Measurements from ENCODE around the gene AGBL1. TPM values are rescaled to one million over a fixed set of nuclear protein-coding genes. Genes with fewer than 3 reads are reported as not detected.

Gene AGBL1
- total RNA-seq, 1 experiment from 2014 or later: not detected

GRCh38 chr15:86392296-86392695, 312.6 kb downstream of the AGBL1 start:
- no peaks in the 10 kb centered on the region for H3K27me3 ChIP-seq (ENCODE audit: insufficient read depth, low read length)
- no peaks in the 10 kb centered on the region for H3K9me3 ChIP-seq (ENCODE audit: control insufficient read depth, low read depth, low read length)
- Mint-ChIP-seq H3K9me3 (no peaks in the 10 kb centered on the region; a peak in 1 of 5 replicates), H3K27ac (no peak overlapping the region), H3K4me1 (no peaks in the 10 kb centered on the region), H3K4me3 (no peak overlapping the region), H3K36me3 (ENCODE audit: insufficient read depth in 1 of 3, low read depth in 3 of 3) (no peaks in the 10 kb centered on the region), H3K27me3 (ENCODE audit: low read depth) (no peaks in the 10 kb centered on the region)
- no peak overlapping the region for H2BK12ac ChIP-seq (ENCODE audit: insufficient read length, low read depth, low read length)
- H4K91ac ChIP-seq (ENCODE audit: insufficient read length, low read depth, low read length): no peak overlapping the region
- H3K4me2 ChIP-seq (ENCODE audit: insufficient read depth, insufficient read length, low read length): no peak overlapping the region
- H3K27ac ChIP-seq (ENCODE audit: insufficient read length, low read depth, low read length): no peak overlapping the region
- no peak overlapping the region for H4K5ac ChIP-seq (ENCODE audit: insufficient read length, low read depth, low read length)
- no peaks in the 10 kb centered on the region for H4K20me1 ChIP-seq (ENCODE audit: control insufficient read depth, insufficient read depth, insufficient read length)
- TF ChIP-seq, protein P1, sequence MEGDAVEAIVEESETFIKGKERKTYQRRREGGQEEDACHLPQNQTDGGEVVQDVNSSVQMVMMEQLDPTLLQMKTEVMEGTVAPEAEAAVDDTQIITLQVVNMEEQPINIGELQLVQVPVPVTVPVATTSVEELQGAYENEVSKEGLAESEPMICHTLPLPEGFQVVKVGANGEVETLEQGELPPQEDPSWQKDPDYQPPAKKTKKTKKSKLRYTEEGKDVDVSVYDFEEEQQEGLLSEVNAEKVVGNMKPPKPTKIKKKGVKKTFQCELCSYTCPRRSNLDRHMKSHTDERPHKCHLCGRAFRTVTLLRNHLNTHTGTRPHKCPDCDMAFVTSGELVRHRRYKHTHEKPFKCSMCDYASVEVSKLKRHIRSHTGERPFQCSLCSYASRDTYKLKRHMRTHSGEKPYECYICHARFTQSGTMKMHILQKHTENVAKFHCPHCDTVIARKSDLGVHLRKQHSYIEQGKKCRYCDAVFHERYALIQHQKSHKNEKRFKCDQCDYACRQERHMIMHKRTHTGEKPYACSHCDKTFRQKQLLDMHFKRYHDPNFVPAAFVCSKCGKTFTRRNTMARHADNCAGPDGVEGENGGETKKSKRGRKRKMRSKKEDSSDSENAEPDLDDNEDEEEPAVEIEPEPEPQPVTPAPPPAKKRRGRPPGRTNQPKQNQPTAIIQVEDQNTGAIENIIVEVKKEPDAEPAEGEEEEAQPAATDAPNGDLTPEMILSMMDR (conservative IDR thresholded peaks at IDR 0.05): no peak
- no peak overlapping the region for H3K9ac ChIP-seq (ENCODE audit: extremely low read depth, insufficient read length, low read length)
- no peaks in the 10 kb centered on the region for H3K4me1 ChIP-seq (ENCODE audit: insufficient read depth, low read length)
- no CpG with 5 or more reads among the region's 1 CpG for WGBS (ENCODE audit: extremely low coverage, insufficient read length, low lambda C conversion rate)
- H2BK20ac ChIP-seq (ENCODE audit: low read depth, low read length, poor library complexity, severe bottlenecking): no peak overlapping the region
- H3K56ac ChIP-seq (ENCODE audit: insufficient read length, low read depth, low read length): no peak overlapping the region
- no peak overlapping the region for H3K18ac ChIP-seq (ENCODE audit: insufficient read length, low read depth, low read length)
- H3K4ac ChIP-seq (ENCODE audit: low read depth, low read length): no peak overlapping the region
- no peak overlapping the region for H4K8ac ChIP-seq (replicated peaks; ENCODE audit: insufficient read length, low read depth, low read length)
- H2AFZ ChIP-seq (ENCODE audit: low read length): no peak overlapping the region
- DNase-seq: no peak
- H3K23ac ChIP-seq (ENCODE audit: insufficient read length, low read depth, low read length): no peak overlapping the region
- H3T11ph ChIP-seq (ENCODE audit: low read length): no peak overlapping the region
- no peaks in the 10 kb centered on the region for H3K23me2 ChIP-seq (ENCODE audit: insufficient read length, low read depth, low read length, poor library complexity, severe bottlenecking)
- H3K79me1 ChIP-seq (ENCODE audit: insufficient read depth, low read depth, low read length, poor library complexity, severe bottlenecking): no peaks in the 10 kb centered on the region
- no peak overlapping the region for H2AK5ac ChIP-seq (ENCODE audit: insufficient read length, low read length)
- H2BK5ac ChIP-seq (ENCODE audit: insufficient read length, low read length): no peak overlapping the region
- no peaks in the 10 kb centered on the region for H3K79me2 ChIP-seq (ENCODE audit: insufficient read depth, low read length)
- no peak overlapping the region for H3K14ac ChIP-seq (ENCODE audit: insufficient read depth, low read length)
- H2BK15ac ChIP-seq (ENCODE audit: low read depth, low read length): no peak overlapping the region
- H2BK120ac ChIP-seq (ENCODE audit: low read depth, low read length, poor library complexity, severe bottlenecking): no peak overlapping the region

Measured in H9 (cell line).